Measurements from ENCODE around the gene TMPRSS3. TPM values are rescaled to one million over a fixed set of nuclear protein-coding genes. Genes with fewer than 3 reads are reported as not detected.

The TMPRSS3 gene
- total RNA-seq, 4 donors from 2014 or later: 0.34 to 1.6 (median 1.0) TPM; not detected in 1

- Histone ChIP-seq H3K27ac (no peak overlapping the region), H3K4me3 (no peak overlapping the region), H3K27me3 (peaks cover 3% of the 10 kb centered on the region), H3K4me1 (no peaks in the 10 kb centered on the region), H3K9me3 (no peaks in the 10 kb centered on the region), H3K36me3 (no peaks in the 10 kb centered on the region)
- TF ChIP-seq POLR2A (IDR thresholded peaks at IDR 0.05) (no peak), EP300 (IDR thresholded peaks at IDR 0.05) (no peak), CTCF (IDR thresholded peaks at IDR 0.05) (no peak), POLR2AphosphoS5 (IDR thresholded peaks at IDR 0.05) (no peak)
- DNase-seq (ENCODE audit: low spot score in 2 of 2): peak in 1 of 2 donors; percentile 35
- WGBS: 66% methylated on average over 9 of the region's 10 CpGs
Observed at GRCh38 chr21:42404539-42404938, 8.7 kb upstream of the TMPRSS3 start.

DNA sequence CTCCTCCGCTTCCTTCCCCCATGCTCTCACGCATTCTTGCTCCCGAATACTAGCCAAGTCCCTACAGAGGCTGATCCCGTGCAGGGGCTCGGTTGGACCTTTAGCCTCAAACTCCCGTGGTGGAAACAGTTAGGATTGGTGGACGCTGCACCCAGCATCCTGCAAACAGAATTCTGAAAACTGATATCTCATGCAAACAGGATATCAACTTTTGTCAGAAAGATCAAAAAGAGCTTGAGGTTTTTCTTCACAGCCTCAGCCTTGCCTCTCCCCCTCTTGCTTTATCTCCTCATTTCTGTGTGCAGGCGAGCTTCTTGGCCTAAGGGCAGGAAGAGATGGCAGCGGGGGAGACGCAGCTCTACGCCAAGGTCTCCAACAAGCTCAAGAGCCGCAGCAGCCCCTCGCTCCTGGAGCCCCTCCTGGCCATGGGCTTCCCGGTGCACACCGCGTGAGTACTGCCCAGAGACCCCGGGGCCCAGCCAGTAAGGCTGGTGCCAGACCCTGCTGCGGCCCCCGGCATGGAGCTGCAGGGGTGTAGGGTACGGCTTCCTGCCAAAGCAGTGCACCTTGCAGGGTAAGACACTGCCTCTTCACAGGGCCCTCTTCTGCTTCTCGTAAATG, 7.9 kb upstream of the TMPRSS3 start, which contains the start of gene UBASH3A:
Gene UBASH3A (plus strand): TSS at position 292 of the 621 bp plus-strand sequence. CDS start 44 bp downstream, at position 336.
- Histone ChIP-seq H3K36me3 (no peaks in the 10 kb centered on the region), H3K9me3 (no peaks in the 10 kb centered on the region), H3K4me3 (no peak within 1 kb of the TSS), H3K27ac (no peak within 1 kb of the TSS), H3K27me3 (no peaks in the 10 kb centered on the region), H3K4me1 (no peaks in the 10 kb centered on the region)
- DNase-seq (ENCODE audit: low spot score in 2 of 2): peak in 1 of 2 donors; percentile 52
- no peak for TF ChIP-seq EP300 (IDR thresholded peaks at IDR 0.05)
- TF ChIP-seq CTCF (IDR thresholded peaks at IDR 0.05): no peak
- WGBS: 69% methylated on average over 21 of the region's 21 CpGs

- H3K9me3 ChIP-seq: no peaks in the 10 kb centered on the region
- H3K27ac ChIP-seq: no peak overlapping the region
- no peak for DNase-seq (ENCODE audit: low spot score in 2 of 2)
- 90% methylated on average over 2 of the region's 2 CpGs for WGBS
- no peak for TF ChIP-seq POLR2AphosphoS5 (IDR thresholded peaks at IDR 0.05)
- no peak for TF ChIP-seq EP300 (IDR thresholded peaks at IDR 0.05)
- TF ChIP-seq POLR2A (IDR thresholded peaks at IDR 0.05): no peak
- no peaks in the 10 kb centered on the region for H3K36me3 ChIP-seq
- no peaks in the 10 kb centered on the region for H3K27me3 ChIP-seq
- no peak overlapping the region for H3K4me3 ChIP-seq
- no peaks in the 10 kb centered on the region for H3K4me1 ChIP-seq
Observed at GRCh38 chr21:42401820-42402251, 6.0 kb upstream of the TMPRSS3 start.

DNA sequence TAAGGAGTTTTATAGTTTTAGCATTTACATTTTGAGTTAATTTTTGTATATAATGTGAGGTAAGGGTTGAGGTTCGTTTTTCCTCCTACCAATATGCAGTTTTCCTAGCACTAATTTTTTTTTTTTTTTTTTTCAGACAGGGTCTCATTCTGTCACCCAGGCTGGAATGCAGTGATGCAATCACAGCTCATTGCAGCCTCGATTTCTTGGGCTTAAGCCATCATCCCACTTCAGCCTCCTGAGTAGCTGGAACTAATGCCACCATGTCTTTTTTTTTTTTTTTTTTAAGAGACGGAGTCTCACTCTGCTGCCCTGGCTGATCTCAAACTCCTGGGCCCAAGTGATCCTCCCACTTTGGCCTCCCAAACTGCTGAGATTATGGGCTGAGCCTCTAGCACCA, 5.3 kb upstream of the TMPRSS3 start:
- no peak for DNase-seq (ENCODE audit: low spot score in 2 of 2)
- WGBS: 53% methylated on average over 3 of the region's 3 CpGs

GRCh38 chr21:42400525-42400924, 4.7 kb upstream of the TMPRSS3 start:
- no peak overlapping the region for H3K4me3 ChIP-seq
- 68% methylated on average over 4 of the region's 4 CpGs for WGBS
- H3K36me3 ChIP-seq: no peaks in the 10 kb centered on the region
- no peak for DNase-seq (ENCODE audit: low spot score in 2 of 2)
- no peaks in the 10 kb centered on the region for H3K4me1 ChIP-seq
- no peaks in the 10 kb centered on the region for H3K9me3 ChIP-seq
- TF ChIP-seq POLR2AphosphoS5 (IDR thresholded peaks at IDR 0.05) (no peak), EP300 (IDR thresholded peaks at IDR 0.05) (no peak), POLR2A (IDR thresholded peaks at IDR 0.05) (no peak), CTCF (IDR thresholded peaks at IDR 0.05) (no peak)
- no peaks in the 10 kb centered on the region for H3K27me3 ChIP-seq
- no peak overlapping the region for H3K27ac ChIP-seq

More for the DNA sequence above, 5.3 kb upstream of the TMPRSS3 start:
- TF ChIP-seq CTCF (IDR thresholded peaks at IDR 0.05): no peak
- no peak for TF ChIP-seq POLR2AphosphoS5 (IDR thresholded peaks at IDR 0.05)
- TF ChIP-seq EP300 (IDR thresholded peaks at IDR 0.05): no peak
- TF ChIP-seq POLR2A (IDR thresholded peaks at IDR 0.05): no peak
- Histone ChIP-seq H3K4me1 (no peaks in the 10 kb centered on the region), H3K27me3 (no peaks in the 10 kb centered on the region), H3K27ac (no peak overlapping the region), H3K9me3 (no peaks in the 10 kb centered on the region), H3K4me3 (no peak overlapping the region), H3K36me3 (no peaks in the 10 kb centered on the region)
